HFFc6 (cell line): Measurements from ENCODE around the gene R3HDM1. TPM values are rescaled to one million over a fixed set of nuclear protein-coding genes. Genes with fewer than 3 reads are reported as not detected.
A peak's percentile ranks its signal among the peaks of the same experiment; 100 is the strongest.

Experiments
- DNase-seq: peaks from one replicate; pipeline ENCODE4 v3.0.0-alpha.2; 2018
- H3K27ac Mint-ChIP-seq: 2 replicates; pipeline ENCODE4 v1.8.0; 2020; ENCODE audit warnings: mild to moderate bottlenecking, mixed read lengths
- H3K27me3 Mint-ChIP-seq: 2 replicates; pipeline ENCODE4 v1.8.0; 2021; ENCODE audit warnings: mild to moderate bottlenecking, moderate library complexity, mixed read lengths; ENCODE audit not compliant: insufficient read depth
- H3K36me3 Mint-ChIP-seq: 2 replicates; pipeline ENCODE4 v1.8.0; 2021; ENCODE audit warnings: low read depth, mixed read lengths
- H3K4me1 Mint-ChIP-seq: 2 replicates; pipeline ENCODE4 v1.8.0; 2020; ENCODE audit warnings: low read depth, mixed read lengths
- H3K4me3 Mint-ChIP-seq: 2 replicates; pipeline ENCODE4 v1.8.0; 2020; ENCODE audit warnings: mild to moderate bottlenecking, moderate library complexity, mixed read lengths
- H3K9me3 Mint-ChIP-seq: 2 replicates; pipeline ENCODE4 v1.8.0; 2020; ENCODE audit warnings: mild to moderate bottlenecking, mixed read lengths
- CTCF ChIP-seq: fragments of 200-600 bp; sonication (generic); IDR thresholded peaks from 2 replicates; pipeline ENCODE4 v1.5.0; 2021; ENCODE audit warnings: antibody characterized with exemption, mild to moderate bottlenecking
- total RNA-seq, 6 experiments: library from RNA; stranded (reverse); fragmentation: NEBNext Ultra II Directional; extraction: Animal tissue kit (Norgen Biotek cat#: 25700); gene quantifications; 2 replicates in 1 of 6; 3 replicates in 5 of 6; pipeline ENCODE4 v1.2.3, GENCODE V29; 2021

Gene R3HDM1
- total RNA-seq, 6 experiments from 2014 or later: 39.8 to 43.4 (median 42.0) TPM

DNA sequence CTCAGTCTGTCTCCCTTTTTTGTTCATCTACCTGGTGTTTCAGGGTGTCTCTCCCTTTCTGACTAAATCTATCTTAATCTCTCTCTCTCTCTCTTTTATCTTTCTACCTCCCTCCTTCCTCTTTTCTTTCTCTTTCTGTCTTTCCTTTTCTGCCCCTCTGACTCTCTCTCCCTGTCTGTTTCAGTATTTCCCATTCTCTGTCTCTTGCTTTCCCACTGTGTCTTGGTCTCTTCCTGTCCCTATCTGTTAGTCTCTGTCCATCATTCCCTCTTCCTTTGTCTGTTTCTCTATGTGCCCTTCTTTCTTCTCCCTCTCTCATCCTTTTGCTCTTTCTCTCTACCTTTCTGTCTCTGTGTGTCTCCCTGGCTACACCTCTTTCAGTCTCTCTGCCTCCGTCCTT lies 56.7 kb downstream of the R3HDM1 start:
- H3K4me1 Mint-ChIP-seq: peaks cover 10% of the 10 kb centered on the region
- H3K36me3 Mint-ChIP-seq: peaks cover 8% of the 10 kb centered on the region
- peaks cover 11% of the 10 kb centered on the region for H3K9me3 Mint-ChIP-seq
- peak overlapping the region; percentile 8; the same call in 1 of the 2 replicates for H3K27ac Mint-ChIP-seq
- DNase-seq: no peak
- no peak overlapping the region for H3K4me3 Mint-ChIP-seq
- no peak for TF ChIP-seq CTCF
- no peaks in the 10 kb centered on the region for H3K27me3 Mint-ChIP-seq

GRCh38 chr2:135590619-135591260 lies 59.5 kb downstream of the R3HDM1 start:
- peaks cover 11% of the 10 kb centered on the region for H3K9me3 Mint-ChIP-seq
- no peaks in the 10 kb centered on the region for H3K27me3 Mint-ChIP-seq
- peaks cover 9% of the 10 kb centered on the region for H3K4me1 Mint-ChIP-seq
- H3K36me3 Mint-ChIP-seq: peaks cover 8% of the 10 kb centered on the region
- no peak for DNase-seq
- no peak for TF ChIP-seq CTCF
- no peak overlapping the region for H3K27ac Mint-ChIP-seq
- H3K4me3 Mint-ChIP-seq: no peak overlapping the region

GRCh38 chr2:135600915-135601314 lies 69.6 kb downstream of the R3HDM1 start:
- Mint-ChIP-seq H3K36me3 (no peaks in the 10 kb centered on the region; the same call in none of the 2 replicates), H3K4me1 (peaks cover 10% of the 10 kb centered on the region), H3K9me3 (no peaks in the 10 kb centered on the region), H3K27ac (no peak overlapping the region), H3K27me3 (no peaks in the 10 kb centered on the region), H3K4me3 (no peak overlapping the region)
- no peak for DNase-seq
- TF ChIP-seq CTCF: peak; percentile 63

- Mint-ChIP-seq H3K4me1 (no peaks in the 10 kb centered on the region), H3K27me3 (no peaks in the 10 kb centered on the region), H3K27ac (no peak overlapping the region), H3K9me3 (no peaks in the 10 kb centered on the region), H3K4me3 (no peak overlapping the region), H3K36me3 (no peaks in the 10 kb centered on the region; the same call in none of the 2 replicates)
- no peak for DNase-seq
- TF ChIP-seq CTCF: no peak
Measured at GRCh38 chr2:135603543-135603942, 72.3 kb downstream of the R3HDM1 start.

GRCh38 chr2:135607561-135607960 lies 76.3 kb downstream of the R3HDM1 start:
- Mint-ChIP-seq H3K4me3 (no peak overlapping the region), H3K36me3 (peaks cover 5% of the 10 kb centered on the region), H3K27ac (no peak overlapping the region), H3K4me1 (no peaks in the 10 kb centered on the region), H3K27me3 (no peaks in the 10 kb centered on the region), H3K9me3 (no peaks in the 10 kb centered on the region)
- TF ChIP-seq CTCF: no peak
- no peak for DNase-seq
